NCI-H526 treated with DMSO at 0.1 percent for 48 hours (cell line): ENCODE measurements around the gene VAV3.

Source experiments
- DNase-seq: peaks from one replicate; lab custom pipeline; 2025; lab: John Stamatoyannopoulos, UW

Gene VAV3

DNA sequence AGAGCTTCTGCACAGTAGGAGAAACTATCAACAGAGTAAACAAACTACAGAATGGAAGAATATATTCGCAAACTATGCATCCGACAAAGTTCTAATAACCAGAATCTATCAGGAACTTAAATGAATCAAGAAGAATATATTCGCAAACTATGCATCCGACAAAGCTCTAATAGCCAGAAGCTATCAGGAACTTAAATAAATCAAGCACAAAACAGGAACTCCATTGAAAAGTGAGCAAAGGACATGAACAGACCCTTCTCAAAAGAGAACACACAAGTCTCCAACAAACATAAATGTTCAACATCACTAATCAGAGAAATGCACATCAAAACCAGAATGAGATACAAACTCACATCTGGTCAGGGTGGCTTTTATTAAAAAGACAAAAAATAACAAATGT is 126.9 kb downstream of the VAV3 start:
- no peak for DNase-seq

GRCh38 chr1:107835151-107835670 is 129.8 kb downstream of the VAV3 start:
- no peak for DNase-seq

DNA sequence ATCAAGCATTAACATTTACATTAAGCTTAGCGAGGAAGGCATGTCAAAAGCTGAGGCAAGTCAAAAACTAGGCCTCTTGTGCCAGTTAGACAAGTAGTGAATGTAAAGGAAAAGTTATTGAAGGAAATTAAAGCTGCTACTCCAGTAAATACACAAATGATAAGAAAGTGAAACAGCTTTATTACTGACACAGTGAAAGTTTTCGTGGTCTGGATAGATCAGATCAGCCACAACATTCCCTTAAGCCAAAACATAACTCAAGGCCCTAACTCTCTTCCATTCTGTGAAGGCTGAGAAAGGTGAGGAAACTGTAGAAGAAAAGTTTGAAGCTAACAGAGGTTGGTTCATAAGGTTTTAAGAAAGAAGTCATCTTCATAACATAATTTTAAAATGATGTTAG is 131.9 kb downstream of the VAV3 start:
- DNase-seq = no peak

- no peak for DNase-seq
These were observed 133.1 kb downstream of the VAV3 start for GRCh38 chr1:107831921-107832320.

GRCh38 chr1:107830526-107830925 is 134.5 kb downstream of the VAV3 start:
- no peak for DNase-seq

DNA sequence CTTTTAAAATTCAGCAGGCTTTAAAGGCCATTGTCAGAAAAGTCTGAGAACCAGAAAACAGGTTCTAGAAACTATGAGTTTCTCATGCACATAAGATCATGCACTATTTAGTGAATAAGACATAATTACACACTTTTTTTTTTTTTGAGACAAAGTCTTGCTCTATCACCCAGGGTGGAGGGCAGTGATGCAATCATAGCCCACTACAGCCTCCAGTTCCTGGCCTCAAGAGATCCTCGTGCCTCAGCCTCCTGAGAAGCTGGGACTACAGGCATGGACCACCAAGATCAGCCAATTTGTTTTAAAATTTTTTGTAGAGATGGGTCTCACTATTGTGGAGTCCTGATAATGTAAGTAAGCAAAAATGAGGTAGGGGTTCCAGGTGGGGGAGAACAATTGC is 134.9 kb downstream of the VAV3 start:
- DNase-seq = no peak

DNA sequence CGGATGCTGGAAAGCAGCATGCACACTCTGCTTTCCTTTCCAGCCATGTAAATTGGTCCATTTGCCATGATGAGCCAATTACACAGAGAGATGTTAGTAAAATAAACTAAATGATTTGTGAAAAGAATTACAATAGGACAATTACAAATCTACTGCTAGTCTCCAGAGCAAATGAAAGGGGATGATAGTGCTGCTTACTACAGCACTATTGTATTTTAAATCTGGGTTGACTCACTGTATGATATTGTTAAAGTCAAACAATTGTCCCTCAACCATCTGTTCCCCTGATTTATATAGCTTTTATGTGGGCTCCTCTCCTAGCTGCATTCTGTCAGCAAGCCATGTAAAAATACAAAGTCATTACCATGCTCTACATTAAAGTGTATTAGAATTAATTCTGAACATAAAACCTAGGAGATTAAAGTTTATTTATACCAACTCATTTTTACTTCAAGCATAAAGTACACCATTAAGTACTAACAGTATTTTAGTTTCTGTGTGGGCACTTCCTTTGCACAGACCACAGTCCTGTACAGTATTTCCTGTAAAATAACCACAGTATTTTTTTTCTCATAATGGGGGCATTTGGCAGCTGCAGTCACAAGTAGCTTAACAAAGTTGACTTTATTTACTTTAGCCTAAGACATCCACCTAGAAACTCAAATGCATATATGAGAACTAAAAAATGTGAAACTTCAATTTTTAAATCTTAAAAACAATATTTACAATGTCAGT is 135.8 kb downstream of the VAV3 start:
- DNase-seq = no peak

- DNase-seq = no peak
These were observed 140.0 kb downstream of the VAV3 start for GRCh38 chr1:107824946-107825345.

DNA sequence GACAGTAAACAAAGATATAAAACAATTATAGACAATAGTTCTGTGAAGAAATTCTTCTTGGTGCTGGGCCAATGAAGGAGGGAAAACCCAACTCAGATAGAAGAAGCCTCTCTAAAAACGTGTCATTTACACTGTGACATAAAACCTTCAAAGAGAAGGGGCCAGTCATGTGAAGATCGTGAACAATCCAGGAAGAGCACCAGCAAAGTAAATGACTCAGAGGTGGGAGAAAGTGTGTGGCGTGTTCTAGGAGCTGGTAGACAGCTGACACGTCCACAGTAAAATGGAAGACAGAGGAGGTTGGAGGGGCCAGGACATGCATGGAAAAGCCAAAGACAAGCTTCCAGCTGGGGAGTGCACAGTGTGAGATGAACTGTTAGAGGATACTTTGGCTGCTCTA is 143.6 kb downstream of the VAV3 start:
- DNase-seq = no peak

DNA sequence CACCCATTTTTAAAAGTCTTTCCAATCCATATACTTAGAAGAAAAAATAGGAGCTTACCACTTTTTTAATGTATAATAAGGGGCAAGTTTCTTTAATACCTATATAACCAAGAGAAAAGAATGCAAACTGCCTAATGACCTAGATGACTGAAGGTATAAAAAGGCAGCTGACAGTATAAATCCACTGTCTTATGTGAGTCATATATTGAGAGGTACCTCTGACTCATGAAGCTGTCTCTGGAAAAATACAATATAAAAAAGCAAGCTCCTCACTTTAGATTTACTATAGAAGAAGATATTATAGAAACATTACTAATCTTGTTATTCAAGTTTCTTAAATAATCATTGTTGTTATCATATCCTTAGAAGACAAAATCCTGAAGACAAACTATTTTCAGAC is 144.2 kb downstream of the VAV3 start:
- no peak for DNase-seq

DNA sequence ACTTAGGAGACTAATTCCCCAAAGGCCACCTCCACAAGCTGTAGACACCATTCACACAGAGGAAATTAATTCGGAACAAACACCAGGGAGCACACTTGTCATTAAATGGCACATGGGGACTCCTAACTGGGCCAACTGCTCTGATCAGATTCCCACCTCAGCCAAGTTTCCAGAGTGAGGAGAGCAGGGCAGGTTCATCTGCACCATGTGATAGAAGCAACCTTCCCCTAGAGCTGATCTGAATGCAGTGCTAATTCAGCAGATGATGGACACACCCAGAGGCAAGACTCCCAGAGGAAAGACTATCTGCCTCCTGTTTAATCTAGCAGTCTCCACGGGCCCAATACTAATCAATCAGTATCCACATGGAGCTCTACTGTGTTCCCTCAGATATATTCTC is 147.0 kb downstream of the VAV3 start:
- no peak for DNase-seq

- no peak for DNase-seq
These were observed 147.8 kb downstream of the VAV3 start for GRCh38 chr1:107817206-107817605.

GRCh38 chr1:107810291-107810951 is 154.6 kb downstream of the VAV3 start:
- no peak for DNase-seq

DNA sequence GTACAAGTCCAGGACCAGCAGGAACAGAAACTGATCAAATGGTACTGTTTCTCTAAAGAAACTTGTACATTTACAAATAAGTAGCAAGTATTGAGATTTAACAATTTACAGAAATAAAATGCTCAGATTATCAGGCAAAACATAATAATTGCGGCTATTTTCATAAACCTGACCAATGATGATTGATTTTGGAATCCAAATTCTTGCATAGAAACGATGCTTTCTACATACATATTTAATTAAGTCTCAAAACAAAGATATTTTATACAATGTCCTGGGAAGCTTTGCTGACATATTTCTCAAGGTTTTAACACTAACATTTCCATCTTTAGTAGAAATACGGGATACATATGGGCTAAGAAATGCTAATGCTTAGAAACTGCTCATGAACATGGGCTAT is 157.1 kb downstream of the VAV3 start:
- no peak for DNase-seq

DNA sequence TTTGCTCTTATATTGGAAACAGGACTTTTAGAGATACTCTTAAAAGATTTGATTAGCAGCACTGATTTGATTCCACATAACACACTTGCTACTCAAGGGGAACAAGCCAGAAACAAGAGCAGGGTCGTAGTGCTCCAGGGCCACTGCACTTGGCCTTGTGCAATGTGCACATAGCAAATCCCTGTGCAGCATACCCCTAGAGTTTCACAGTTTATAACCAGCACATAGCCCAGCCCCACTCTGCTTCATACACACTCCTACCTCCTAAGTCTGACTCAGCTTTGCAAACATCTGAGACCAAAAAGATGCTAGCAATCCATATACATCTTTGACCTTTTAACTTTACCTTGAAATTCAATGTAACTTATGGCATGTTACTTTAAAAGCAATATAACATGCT is 157.6 kb downstream of the VAV3 start:
- no peak for DNase-seq

DNA sequence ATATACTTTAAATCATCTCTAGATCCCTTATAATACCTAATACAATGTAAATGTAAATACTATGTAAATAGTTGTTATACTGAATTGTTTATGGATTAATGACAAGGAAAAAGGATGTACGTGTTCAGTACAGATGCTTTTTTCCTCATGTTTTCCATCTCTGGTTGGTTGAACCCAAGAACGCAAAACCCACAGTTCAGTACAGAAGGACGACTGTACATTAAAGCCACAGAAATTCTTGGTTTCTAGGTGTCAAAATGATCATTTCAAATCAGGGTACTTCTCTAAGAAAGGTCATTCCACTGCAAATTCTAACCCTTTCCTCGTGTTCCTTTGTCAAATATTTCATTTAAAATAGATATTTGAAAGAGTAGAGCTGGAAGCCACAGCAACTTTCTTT is 158.1 kb downstream of the VAV3 start:
- no peak for DNase-seq

- no peak for DNase-seq
These were observed 160.2 kb downstream of the VAV3 start for GRCh38 chr1:107804741-107805140.

DNA sequence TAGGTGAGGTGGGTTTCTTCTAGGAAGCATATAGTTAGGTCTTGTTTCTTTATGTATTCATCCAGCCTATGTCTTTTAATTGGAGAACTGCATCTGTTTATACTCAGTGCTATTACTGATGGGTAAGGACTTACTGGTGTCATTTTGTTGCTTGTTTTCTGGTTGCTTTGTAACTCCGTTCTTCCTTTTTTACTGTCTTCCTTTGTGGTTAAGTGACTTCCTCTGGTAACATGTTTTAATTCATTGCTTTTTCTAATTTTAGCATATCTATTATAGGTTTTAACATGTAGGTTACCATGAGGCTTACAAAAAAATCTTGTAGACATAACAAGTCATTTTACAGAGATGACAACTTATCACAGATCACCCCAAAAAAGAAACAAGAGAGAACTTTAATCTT is 160.8 kb downstream of the VAV3 start:
- DNase-seq = no peak

DNA sequence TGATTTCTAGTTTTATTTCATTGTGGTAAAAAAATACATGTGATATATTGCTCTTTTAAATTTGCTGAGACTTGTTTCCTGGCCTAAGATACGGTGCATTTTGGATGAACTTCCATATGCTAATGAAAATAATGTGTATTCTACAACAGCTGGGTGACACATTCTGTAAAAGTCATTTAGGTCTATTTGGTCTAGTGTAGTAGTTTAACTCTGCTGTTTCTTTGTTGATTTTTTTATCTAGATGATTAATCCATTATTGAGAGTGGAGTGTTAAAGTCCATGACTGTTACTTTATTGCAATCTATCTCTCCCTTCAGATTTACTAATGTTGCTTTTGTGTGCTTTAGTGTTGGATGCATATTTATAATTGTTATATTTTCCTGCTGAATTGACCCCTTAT is 161.4 kb downstream of the VAV3 start:
- no peak for DNase-seq

DNA sequence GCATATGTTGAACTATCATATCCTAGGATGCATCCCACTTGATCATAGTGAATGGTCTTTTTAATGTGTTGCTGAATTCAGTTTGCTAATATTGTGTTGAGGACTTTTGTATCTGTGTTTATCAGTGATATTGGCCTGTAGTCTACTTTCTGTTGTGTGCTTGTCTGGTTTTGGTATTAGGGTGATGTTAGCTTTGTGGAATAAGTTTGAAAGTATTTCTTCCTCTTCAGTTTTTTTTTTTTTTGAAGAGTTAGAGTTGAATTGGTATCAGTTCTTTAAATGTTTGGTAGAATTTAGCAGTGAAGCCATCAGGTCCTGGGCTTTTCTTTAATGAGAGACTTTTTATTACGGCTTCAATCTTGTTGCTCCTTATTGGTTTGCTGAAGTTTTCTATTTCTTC is 162.3 kb downstream of the VAV3 start:
- no peak for DNase-seq

DNA sequence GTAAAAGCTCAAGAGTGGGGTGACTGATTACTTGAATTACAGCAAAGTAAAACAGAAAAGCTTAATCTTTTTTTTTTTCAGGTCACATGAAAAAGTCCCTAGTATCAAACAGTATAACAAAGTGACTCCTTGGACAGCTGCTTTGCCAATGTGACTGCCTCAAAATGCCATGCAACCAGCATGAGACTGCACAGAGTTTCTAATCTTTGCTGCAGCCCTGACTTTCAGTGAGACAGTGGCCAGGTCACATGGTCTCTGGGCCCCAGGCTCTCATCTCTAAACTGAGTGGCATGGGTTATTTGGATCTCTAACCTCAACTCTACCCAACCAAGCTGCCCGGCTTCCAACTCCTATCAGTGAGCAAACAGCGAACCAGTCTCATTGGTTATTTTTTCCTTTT is 169.0 kb downstream of the VAV3 start:
- DNase-seq = no peak

- no peak for DNase-seq
These were observed 169.5 kb downstream of the VAV3 start for GRCh38 chr1:107795441-107795840.

GRCh38 chr1:107794571-107794970 is 170.4 kb downstream of the VAV3 start:
- no peak for DNase-seq
